ENCODE data around the gene EXOSC1.
A peak's percentile ranks its signal among the peaks of the same experiment; 100 is the strongest.

The EXOSC1 gene

DNA sequence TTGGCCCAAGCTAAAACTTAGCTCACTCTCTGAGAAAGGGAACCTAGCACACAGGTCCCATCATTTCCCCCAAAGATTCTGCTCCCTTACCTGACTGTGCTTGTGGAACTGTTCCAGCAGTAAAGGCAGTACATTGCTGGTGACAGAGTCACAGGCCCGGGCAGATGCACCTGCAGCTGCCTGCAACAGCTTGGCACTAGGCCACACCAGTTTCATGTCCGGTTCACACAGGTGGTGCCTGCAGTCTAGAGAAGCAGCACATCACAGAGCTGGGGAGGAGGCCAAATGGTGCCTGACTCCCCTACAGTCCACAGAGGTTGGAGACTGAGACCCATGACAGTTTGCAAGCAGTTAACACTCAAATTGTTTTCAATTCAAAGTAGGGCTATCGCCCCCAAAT lies 22.4 kb upstream of the EXOSC1 start:
- DNase-seq = no peak
- Mint-ChIP-seq H3K27ac (peak overlapping the region; percentile 68), H3K27me3 (no peaks in the 10 kb centered on the region), H3K4me1 (ENCODE audit: low read depth) (no peaks in the 10 kb centered on the region), H3K4me3 (no peak overlapping the region), H3K9me3 (no peaks in the 10 kb centered on the region), H3K36me3 (ENCODE audit: low read depth) (peaks cover 94% of the 10 kb centered on the region)

DNA sequence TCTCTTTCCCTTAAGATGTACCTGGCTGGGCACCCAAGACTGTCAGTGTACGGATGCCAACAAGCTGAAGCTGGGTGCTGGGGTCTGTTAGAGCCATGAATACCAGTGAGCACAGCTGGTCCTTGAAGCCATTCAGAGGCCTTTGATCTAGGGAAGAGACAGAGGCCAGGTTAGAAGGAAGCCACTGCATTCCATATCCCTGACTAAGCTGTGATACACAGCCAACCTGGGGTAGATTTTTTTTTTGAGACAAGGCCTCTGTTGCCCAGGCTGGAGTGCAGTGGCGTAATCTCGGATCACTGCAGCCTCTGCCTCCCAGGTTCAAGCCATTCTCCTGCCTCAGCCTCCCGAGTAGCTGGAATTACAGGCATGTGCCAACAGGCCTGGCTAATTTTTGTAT lies 20.9 kb upstream of the EXOSC1 start:
- H3K4me1 Mint-ChIP-seq (ENCODE audit: low read depth) = no peaks in the 10 kb centered on the region
- H3K27ac Mint-ChIP-seq = peak overlapping the region; percentile 41
- DNase-seq = no peak
- H3K4me3 Mint-ChIP-seq = no peak overlapping the region
- H3K36me3 Mint-ChIP-seq (ENCODE audit: low read depth) = peaks cover 94% of the 10 kb centered on the region
- H3K9me3 Mint-ChIP-seq = no peaks in the 10 kb centered on the region
- no peaks in the 10 kb centered on the region for H3K27me3 Mint-ChIP-seq

DNA sequence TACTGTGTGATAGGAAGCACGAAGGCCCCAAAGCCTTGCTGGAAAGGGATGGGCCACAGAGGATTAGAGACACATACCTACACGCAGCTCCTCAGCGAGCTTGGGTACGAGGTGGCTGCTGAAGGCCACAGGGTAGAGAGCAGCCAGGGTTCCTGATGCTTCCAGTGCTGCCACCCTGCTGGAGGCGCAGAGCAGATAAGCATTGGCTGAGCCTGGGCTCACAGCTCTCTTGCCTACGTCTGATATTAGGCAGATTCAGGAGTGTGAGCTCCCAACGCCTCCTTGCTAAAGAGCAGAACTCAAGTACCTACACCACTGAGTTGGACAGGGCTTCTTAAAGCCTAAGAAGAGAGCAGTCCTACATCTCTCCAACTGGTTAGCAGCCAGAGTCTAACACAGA lies 20.2 kb upstream of the EXOSC1 start:
- Mint-ChIP-seq H3K27ac (peak overlapping the region; percentile 41), H3K27me3 (no peaks in the 10 kb centered on the region)

GRCh38 chr10:97464226-97464625 lies 18.4 kb upstream of the EXOSC1 start:
- Mint-ChIP-seq H3K9me3 (no peaks in the 10 kb centered on the region), H3K4me3 (no peak overlapping the region), H3K36me3 (ENCODE audit: low read depth) (peaks cover 100% of the 10 kb centered on the region), H3K27ac (peak overlapping the region; percentile 79), H3K27me3 (no peaks in the 10 kb centered on the region), H3K4me1 (ENCODE audit: low read depth) (no peaks in the 10 kb centered on the region)
- DNase-seq = no peak

More for the DNA sequence above, 20.2 kb upstream of the EXOSC1 start:
- H3K36me3 Mint-ChIP-seq (ENCODE audit: low read depth) = peaks cover 100% of the 10 kb centered on the region
- no peaks in the 10 kb centered on the region for H3K4me1 Mint-ChIP-seq (ENCODE audit: low read depth)
- H3K4me3 Mint-ChIP-seq = no peak overlapping the region
- no peaks in the 10 kb centered on the region for H3K9me3 Mint-ChIP-seq
- no peak for DNase-seq

DNA sequence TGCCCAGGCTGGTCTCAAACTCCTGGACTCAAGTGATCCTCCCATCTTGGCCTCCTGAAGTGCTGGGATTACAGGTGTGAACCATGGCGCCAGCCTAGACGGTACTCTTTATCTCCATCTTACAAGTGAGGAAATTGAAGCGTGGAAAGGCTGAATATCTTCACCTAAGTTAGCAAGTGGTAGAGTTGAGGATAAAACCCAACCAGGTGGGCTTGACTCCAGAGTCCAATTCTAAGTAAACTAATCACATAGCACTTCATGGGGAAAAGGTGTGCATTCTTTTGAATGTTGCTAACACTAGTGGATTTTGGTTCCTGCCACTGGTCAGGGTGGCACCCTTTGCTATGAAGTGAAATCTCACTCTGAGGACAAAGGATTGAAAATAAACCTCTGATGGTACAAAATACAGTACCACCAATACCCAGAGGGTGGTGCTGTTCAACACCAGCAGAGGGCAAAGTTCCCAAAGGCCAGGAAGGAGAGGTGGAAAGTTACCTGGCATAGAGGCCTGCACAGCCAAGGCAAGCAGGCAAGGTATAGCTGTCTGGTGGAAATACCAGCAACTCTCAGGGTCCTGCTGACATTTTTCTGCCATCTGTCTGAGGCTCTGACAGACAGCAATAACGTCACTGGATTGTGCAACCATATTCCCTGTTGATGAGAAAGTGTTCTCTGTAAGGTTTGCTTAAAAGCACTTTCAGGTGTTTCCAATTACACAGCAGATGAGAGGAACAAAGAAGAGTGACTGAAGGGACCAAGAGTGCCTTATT lies 17.7 kb upstream of the EXOSC1 start:
- peaks cover 100% of the 10 kb centered on the region for H3K36me3 Mint-ChIP-seq (ENCODE audit: low read depth)
- peak overlapping the region; percentile 79 for H3K27ac Mint-ChIP-seq
- no peak overlapping the region for H3K4me3 Mint-ChIP-seq
- H3K9me3 Mint-ChIP-seq = no peaks in the 10 kb centered on the region
- no peak for DNase-seq
- H3K27me3 Mint-ChIP-seq = no peaks in the 10 kb centered on the region
- H3K4me1 Mint-ChIP-seq (ENCODE audit: low read depth) = no peaks in the 10 kb centered on the region

DNA sequence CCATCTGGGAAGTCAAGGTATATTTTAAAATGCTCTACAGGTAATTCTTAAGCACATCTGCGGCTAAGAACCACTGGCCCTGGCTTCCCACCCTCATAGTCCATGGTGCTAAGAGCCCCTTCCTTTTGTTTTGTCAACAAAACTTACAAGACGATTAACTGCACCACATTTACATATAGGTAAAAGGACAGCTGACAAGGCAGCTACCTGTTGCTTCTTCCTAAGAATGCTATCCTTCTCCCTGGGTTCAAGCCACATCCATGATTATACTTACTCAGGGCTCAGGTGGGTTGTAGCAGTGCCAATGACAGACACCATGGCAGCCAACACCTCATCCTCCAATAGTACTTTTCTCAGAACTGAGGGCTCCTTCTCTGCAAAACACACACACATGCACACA lies 16.5 kb upstream of the EXOSC1 start:
- Mint-ChIP-seq H3K9me3 (no peaks in the 10 kb centered on the region), H3K4me3 (no peak overlapping the region), H3K27me3 (no peaks in the 10 kb centered on the region), H3K36me3 (ENCODE audit: low read depth) (peaks cover 99% of the 10 kb centered on the region), H3K27ac (peak overlapping the region; percentile 47), H3K4me1 (ENCODE audit: low read depth) (no peaks in the 10 kb centered on the region)
- DNase-seq = no peak

DNA sequence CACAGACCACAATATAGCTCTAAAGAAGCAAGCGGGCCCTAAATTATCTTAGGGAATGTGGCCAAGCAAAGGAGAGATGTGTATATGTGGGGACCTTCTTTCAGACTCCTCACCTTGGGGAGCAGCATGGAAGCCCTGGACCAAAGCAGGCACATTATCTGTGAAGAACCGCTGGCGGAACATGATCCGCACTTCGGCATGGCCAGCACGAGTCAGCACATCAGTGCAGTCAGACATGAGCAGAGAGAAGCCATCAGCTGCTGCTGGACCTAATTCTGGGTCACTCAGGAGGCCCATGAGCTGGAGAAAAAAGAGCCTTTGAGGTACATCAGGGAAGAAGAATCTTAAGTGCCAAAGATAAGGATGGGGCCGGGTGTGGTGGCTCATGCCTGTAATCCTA lies 14.1 kb upstream of the EXOSC1 start:
- peaks cover 99% of the 10 kb centered on the region for H3K36me3 Mint-ChIP-seq (ENCODE audit: low read depth)
- no peak overlapping the region for H3K4me3 Mint-ChIP-seq
- peak overlapping the region; percentile 70 for H3K27ac Mint-ChIP-seq

DNA sequence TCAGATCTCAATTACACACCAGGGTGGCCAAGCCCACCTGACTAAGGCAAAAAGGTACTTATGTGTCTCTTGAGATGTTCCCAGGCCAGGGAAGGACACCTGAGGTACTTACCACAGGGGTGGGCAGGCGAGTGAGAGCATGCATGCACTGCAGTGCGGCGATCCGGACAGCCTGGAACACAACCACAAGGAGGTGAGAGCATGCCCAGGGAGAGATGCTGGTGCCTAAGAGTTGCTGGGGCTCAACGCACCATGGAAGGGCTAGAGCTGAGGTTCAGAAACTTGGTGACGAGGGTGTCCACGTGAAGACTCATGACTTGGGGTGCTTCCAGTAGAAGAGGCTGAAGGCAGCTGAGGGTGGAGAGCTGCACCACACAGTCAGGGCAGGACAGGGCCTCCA lies 13.3 kb upstream of the EXOSC1 start:
- no peaks in the 10 kb centered on the region for H3K9me3 Mint-ChIP-seq
- peak overlapping the region; percentile 53 for H3K27ac Mint-ChIP-seq
- no peaks in the 10 kb centered on the region for H3K27me3 Mint-ChIP-seq
- peaks cover 26% of the 10 kb centered on the region for H3K4me1 Mint-ChIP-seq (ENCODE audit: low read depth)
- H3K4me3 Mint-ChIP-seq = no peak overlapping the region
- no peak for DNase-seq
- H3K36me3 Mint-ChIP-seq (ENCODE audit: low read depth) = peaks cover 99% of the 10 kb centered on the region

More for the DNA sequence above, 14.1 kb upstream of the EXOSC1 start:
- Mint-ChIP-seq H3K9me3 (no peaks in the 10 kb centered on the region), H3K4me1 (ENCODE audit: low read depth) (peaks cover 18% of the 10 kb centered on the region), H3K27me3 (no peaks in the 10 kb centered on the region)
- no peak for DNase-seq

DNA sequence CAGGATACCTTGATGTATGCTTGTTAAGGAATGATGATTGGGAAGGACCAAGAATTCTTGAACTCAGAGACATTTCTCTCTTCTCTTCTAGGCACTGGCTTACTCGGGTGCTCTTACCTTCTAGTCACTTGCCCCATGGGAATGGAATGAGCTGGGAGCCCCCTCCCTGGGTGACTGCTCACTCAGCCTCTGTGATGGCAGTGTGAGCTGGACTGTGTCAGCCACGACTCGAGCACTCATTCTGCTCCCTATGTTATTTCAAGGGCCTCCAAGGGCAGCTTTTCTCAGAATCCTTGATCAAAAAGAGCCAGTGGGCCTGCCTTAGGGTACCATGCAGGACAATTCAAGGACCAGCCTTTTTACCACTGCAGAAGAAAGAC lies 10.9 kb upstream of the EXOSC1 start:
- H3K27ac Mint-ChIP-seq = peak overlapping the region; percentile 95

GRCh38 chr10:97456034-97456685 lies 10.4 kb upstream of the EXOSC1 start:
- H3K36me3 Mint-ChIP-seq (ENCODE audit: low read depth) = peaks cover 98% of the 10 kb centered on the region
- H3K27ac Mint-ChIP-seq = peak overlapping the region; percentile 95

More for the DNA sequence above, 10.9 kb upstream of the EXOSC1 start:
- Mint-ChIP-seq H3K4me1 (ENCODE audit: low read depth) (peaks cover 43% of the 10 kb centered on the region), H3K36me3 (ENCODE audit: low read depth) (peaks cover 99% of the 10 kb centered on the region), H3K4me3 (no peak overlapping the region), H3K27me3 (no peaks in the 10 kb centered on the region), H3K9me3 (no peaks in the 10 kb centered on the region)
- DNase-seq = no peak

GRCh38 chr10:97454330-97455036 lies 8.7 kb upstream of the EXOSC1 start:
- H3K4me1 Mint-ChIP-seq (ENCODE audit: low read depth) = peaks cover 52% of the 10 kb centered on the region
- H3K27me3 Mint-ChIP-seq = no peaks in the 10 kb centered on the region
- H3K27ac Mint-ChIP-seq = peak overlapping the region; percentile 95
- DNase-seq = peak; percentile 53
- no peak overlapping the region for H3K4me3 Mint-ChIP-seq
- no peaks in the 10 kb centered on the region for H3K9me3 Mint-ChIP-seq
- H3K36me3 Mint-ChIP-seq (ENCODE audit: low read depth) = peaks cover 92% of the 10 kb centered on the region

More at GRCh38 chr10:97456034-97456685, 10.4 kb upstream of the EXOSC1 start:
- no peaks in the 10 kb centered on the region for H3K27me3 Mint-ChIP-seq
- no peak overlapping the region for H3K4me3 Mint-ChIP-seq
- no peaks in the 10 kb centered on the region for H3K9me3 Mint-ChIP-seq
- peaks cover 43% of the 10 kb centered on the region for H3K4me1 Mint-ChIP-seq (ENCODE audit: low read depth)
- DNase-seq = no peak

GRCh38 chr10:97452352-97452751 lies 6.5 kb upstream of the EXOSC1 start:
- Mint-ChIP-seq H3K9me3 (no peaks in the 10 kb centered on the region), H3K4me1 (ENCODE audit: low read depth) (peaks cover 67% of the 10 kb centered on the region), H3K27me3 (no peaks in the 10 kb centered on the region), H3K4me3 (no peak overlapping the region), H3K36me3 (ENCODE audit: low read depth) (peaks cover 80% of the 10 kb centered on the region), H3K27ac (peak overlapping the region; percentile 95)
- no peak for DNase-seq

DNA sequence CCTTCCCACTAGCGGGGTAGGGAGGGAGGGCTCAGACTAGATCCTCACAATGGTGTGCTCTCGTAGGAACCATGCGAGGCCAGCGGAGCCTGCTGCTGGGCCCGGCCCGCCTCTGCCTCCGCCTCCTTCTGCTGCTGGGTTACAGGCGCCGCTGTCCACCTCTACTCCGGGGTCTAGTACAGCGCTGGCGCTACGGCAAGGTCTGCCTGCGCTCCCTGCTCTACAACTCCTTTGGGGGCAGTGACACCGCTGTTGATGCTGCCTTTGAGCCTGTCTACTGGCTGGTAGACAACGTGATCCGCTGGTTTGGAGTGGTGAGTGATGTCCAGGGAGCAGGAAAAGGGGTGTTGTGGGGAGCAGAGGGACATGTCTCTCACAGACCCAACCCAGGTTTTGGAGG lies 5.8 kb upstream of the EXOSC1 start:
- H3K27ac Mint-ChIP-seq = peak overlapping the region; percentile 53
- peaks cover 72% of the 10 kb centered on the region for H3K4me1 Mint-ChIP-seq (ENCODE audit: low read depth)
- H3K4me3 Mint-ChIP-seq = no peak overlapping the region
- H3K36me3 Mint-ChIP-seq (ENCODE audit: low read depth) = peaks cover 77% of the 10 kb centered on the region
- no peak for DNase-seq
- H3K9me3 Mint-ChIP-seq = no peaks in the 10 kb centered on the region
- H3K27me3 Mint-ChIP-seq = no peaks in the 10 kb centered on the region

DNA sequence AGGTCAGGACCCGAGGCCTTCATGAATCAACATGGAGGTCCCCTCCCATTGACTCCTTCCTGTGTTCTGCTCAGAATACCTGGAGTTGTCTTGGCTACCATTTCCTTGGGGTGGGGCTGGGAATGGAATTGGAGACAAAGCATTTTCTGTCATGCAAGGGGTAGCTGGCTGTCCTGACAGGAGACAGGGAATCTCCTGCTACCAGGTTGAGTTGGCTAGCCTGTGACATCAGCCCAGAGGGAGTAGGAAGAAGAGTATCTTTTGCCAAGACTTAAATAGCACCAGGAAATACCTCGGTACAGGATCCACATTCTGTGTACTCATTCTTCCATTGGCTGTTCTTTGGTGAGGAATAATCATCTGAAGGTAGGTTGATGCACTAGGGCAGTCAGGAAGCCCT lies 5.0 kb upstream of the EXOSC1 start:
- Mint-ChIP-seq H3K4me1 (ENCODE audit: low read depth) (peaks cover 68% of the 10 kb centered on the region), H3K4me3 (no peak overlapping the region), H3K9me3 (no peaks in the 10 kb centered on the region), H3K27ac (peak overlapping the region; percentile 74), H3K36me3 (ENCODE audit: low read depth) (peaks cover 76% of the 10 kb centered on the region), H3K27me3 (no peaks in the 10 kb centered on the region)
- DNase-seq = no peak

DNA sequence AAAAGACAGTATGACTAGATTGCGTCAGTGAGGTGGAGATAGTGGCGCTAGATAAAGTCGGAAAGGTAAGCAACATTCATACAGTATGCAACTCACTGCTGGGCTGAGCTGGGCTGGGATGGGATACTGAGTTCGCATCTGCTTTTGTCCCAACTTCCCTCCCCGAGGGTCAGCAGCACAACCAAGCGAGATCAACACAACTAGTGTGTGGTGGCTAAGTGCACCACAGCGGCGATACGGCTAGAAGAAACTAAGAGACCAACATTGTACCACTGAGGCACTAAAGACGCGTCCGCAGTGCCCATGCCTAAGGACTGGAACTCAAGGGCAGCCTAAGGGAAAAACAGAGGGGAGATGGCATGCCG lies 467 bp downstream of the EXOSC1 start:
- no peaks in the 10 kb centered on the region for H3K27me3 Mint-ChIP-seq
- H3K27ac Mint-ChIP-seq = peak overlapping the region; percentile 89
- H3K4me3 Mint-ChIP-seq = peak overlapping the region; percentile 99
- peaks cover 53% of the 10 kb centered on the region for H3K4me1 Mint-ChIP-seq (ENCODE audit: low read depth)
- peaks cover 68% of the 10 kb centered on the region for H3K36me3 Mint-ChIP-seq (ENCODE audit: low read depth)
- H3K9me3 Mint-ChIP-seq = no peaks in the 10 kb centered on the region
- DNase-seq = no peak

Measured in activated T-cell treated with anti-CD3 and anti-CD28 coated beads, Interleukin-2, amount 50 U/mL, for 24 hours (primary cell).